Forelimb muscle (tissue), 1 donor: ENCODE data around the gene CCDC12. TPM values are rescaled to one million over a fixed set of nuclear protein-coding genes. Genes with fewer than 3 reads are reported as not detected.
"Not testable (repeated sequence)": the region's sequence is repeated elsewhere in the genome, so short reads cannot be mapped to it uniquely, and the experiment has no call there.

Experiments
- DNase-seq: peaks from one replicate; pipeline ENCODE4 v3.0.0-alpha.2; 2013; ENCODE audit warnings: low read depth
- polyA plus RNA-seq: library from polyadenylated mRNA; unstranded; fragments of 120-200 nt; gene quantifications from one replicate; pipeline ENCODE4 v1.2.1, GENCODE V29; 2013; ENCODE audit not compliant: insufficient read length

CCDC12 gene
- polyA plus RNA-seq, 1 donor = 40.6 TPM

DNA sequence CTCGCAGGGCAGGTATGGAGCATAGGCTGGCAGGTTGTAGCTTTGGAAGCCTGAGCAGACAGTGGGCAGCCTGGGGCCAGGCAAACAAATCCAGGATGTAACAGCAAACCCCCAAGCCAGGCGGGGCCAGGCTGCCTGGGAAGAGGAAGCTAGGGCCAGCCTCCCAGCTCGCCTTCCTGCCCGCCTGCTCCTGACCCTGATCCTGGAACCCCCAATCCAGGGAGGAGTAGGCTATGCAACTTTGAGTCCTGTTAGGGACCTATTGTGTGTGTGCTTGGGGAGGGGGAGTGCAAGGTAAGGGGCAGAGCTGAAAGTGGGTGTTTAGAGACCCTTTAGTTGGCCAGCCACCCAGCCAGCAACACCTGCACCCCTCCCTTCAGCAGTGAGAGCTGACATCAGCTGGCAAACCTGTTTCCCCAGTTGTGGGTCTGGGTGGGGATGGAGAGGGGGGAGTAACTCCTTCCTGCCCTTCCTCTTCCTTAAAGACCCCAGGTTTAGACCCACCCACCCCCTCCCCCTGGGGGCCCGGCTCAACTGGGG is 5.5 kb upstream of the CCDC12 start:
- DNase-seq = no peak

DNA sequence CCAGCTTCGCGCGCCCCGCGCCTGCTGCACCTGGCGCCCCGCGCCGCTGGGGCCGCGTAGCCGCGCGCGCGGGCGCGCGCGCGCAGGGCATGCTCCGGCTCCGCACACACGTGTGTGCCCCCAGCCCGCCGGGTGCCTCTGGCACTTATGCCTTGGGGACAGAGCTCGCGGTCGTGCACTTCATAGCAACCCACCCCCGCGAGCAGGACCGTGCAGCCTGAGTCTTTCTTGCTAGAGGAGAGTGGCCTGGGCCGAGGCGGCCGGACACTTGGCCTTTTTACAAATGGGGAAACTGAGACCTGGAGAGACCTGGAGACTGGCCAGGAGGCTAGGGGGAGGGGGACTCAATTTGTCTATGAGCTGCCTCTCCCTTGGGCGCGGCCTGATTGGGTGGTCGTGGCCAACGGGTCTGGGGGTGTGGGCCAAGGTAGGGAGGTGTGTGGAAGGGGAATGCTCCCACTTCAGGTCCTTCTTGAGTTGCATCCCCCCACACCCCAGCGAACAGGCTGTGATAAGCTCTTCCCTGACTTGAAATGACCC is 3.5 kb upstream of the CCDC12 start:
- no peak for DNase-seq

DNA sequence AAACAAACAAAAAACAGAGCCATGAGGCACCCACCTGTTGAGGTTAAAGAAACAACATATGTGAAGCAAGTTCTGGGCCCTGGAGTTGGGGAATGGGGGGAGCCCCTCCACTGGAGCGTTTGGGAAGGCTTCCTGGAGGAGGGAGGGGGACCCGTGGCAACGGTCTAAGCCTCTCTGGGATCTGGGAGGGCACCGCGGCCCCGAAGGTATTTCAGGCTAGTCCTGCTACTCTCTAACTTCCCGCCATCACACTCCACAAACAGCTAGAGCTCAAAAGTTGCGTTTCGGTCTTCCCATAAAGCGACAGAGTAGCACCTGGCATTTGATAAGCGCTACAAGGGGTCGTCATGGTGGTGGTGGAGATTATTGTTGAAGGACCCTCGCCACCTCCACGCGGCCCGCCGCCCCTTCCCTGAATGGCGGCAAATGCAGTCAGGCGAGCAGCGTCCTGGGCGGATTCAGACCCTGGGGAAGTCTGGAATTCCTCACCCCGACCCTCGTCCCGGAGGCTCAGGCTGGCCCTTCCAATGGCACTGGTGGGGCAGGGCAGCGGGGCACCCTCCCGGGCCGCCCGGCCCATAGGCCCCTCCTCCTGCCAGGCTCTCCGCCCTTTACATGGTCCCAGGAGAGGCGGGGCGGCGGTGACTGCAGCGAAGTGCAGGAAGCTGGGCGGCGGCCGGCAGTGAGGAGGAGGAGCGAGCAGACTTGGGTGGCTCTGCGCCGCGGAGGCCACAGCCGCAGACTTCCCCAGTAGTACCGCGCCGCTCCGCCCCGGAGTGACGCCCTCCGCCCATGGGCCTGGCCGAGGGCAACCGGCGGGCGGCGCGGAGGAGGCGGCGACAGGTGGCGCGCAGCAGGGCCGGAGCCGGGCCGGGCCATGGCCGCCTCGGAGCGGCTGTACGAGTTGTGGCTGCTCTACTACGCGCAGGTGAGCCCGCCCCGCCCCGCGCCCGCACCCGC is 2.7 kb upstream of the CCDC12 start, which contains the start of gene NBEAL2:
NBEAL2 (plus strand) TSS at position 682 of the 960 bp plus-strand sequence; CDS start at position 878, 196 bp downstream.
- peak; percentile 56 for DNase-seq

DNA sequence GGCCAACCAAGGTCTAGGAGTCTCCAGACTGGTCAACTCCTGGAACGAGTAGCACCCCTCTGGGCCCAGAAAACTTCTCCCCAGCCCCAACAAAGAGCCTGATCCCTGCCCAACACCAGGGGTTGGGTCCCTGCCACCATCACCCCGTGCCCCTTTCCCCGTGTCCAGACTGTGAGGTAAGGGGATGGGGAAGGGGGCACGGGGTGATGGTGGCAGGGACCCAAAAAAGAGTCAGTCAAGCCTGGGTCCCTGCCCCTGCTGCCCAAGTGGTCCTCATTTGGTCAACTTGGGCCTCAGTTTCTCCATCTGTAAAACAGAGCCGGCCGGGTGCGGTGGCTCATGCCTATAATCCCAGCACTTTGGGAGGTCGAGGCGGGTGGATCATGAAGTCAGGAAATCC is 1.8 kb upstream of the CCDC12 start:
- DNase-seq = no peak

DNA sequence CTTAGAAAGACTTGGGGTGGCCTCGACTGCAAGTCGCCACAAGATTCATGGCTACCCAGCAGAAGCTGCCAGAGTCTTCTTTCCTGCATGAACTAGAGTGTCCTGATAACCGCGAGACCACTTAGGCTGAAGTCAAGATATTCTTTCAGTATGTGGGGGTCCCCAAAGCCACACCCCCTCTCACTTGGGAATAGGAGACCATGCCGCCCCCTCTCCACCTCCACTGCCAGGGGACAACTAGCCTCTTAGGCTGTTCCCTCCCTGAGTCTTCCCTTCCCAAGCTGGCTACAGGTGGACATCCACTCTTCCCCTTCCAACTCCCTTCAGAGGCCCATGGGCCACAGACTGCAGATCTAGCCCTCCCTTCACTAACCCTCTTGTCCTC is 1.3 kb upstream of the CCDC12 start:
- no peak for DNase-seq

DNA sequence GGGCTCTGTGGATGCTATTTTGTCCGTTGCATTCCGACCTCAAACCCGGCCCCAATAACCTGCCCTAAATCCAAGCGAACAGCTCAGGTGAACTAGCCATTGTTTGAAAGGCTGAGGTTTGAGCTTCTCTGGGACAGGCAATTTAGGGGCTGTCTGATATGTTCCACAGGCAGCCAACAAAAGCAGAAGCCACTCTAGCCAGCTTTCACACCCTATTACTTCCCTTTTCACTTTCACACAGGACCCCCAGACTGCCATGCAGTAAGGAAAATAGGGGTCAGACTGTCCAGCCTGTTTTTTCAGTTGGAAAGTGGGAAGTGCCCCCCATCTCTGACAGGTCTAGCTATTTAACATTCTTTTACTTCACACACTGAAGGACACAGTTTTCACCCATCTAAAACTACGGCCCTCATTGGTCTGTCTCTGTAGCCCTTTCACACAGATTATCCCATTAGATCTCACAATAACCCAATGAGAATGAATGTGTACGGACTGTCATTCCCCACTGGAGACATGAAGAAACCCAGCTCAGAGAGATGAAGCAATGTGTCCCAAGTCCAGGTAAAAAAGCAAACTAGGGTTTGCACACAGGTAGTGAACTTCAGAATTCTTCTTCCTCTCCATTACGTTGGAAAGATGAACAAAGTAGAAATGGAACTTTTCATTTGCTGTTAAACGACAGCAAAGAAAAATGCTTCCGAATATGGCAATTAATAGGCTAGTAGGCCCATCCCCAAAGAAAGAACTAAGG is 1.9 kb downstream of the CCDC12 start:
- DNase-seq = no peak

DNA sequence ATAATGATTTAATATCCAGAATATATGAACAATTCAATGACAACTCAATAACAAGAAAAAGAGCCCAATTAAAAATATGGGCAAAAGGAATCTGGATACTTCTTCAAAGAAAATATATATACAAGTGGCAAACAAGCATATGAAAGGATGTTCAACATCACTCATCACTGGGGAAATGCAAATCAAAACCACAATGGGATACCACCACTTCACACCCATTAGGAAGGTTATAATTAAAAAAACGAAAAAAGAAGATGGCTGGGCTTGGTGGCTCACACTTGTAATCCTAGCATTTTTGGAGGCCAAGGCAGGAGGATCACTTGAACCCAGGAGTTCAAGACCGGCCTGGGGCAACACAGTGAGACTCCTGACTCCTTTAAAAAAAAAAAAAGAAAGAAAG is 4.1 kb downstream of the CCDC12 start:
- no peak for DNase-seq

DNA sequence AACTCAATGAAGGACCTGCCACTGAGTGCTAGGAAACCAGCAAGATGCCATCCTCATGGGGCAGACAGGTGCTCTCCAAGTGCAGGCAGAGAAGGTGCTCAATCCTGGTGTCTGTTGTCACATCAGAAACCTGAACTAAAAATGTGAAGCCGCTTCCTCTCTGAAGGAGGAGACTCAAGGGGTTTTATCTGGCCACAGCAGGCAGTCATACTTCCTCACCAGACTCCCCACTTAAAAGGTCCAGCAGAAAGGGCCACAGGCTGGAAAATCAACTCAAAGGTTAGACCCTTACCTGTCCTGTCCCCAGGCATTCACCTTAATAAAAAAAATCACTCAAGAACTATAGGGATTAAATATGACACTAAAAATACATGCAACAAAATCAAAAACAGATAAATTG is 4.8 kb downstream of the CCDC12 start:
- no peak for DNase-seq

DNA sequence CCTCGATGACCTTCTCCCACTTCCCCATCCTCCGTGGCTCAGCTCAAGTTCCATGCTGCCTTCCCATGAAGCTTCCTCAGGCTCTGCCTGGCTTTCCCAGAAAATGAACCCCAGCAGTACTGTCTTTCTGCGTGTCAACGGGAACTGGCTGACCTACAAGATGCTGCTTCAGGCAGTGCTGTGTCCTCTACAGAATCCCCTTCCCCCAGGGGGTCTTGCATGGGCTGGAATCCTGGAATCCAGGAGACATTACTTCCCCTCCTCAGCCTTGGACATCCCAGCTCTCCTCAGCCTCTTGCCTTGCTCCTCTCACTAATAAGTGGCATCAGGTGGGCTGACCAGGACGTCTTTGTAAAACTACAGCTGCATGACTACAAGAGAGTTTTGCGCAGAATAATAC is 5.4 kb downstream of the CCDC12 start:
- DNase-seq = no peak

DNA sequence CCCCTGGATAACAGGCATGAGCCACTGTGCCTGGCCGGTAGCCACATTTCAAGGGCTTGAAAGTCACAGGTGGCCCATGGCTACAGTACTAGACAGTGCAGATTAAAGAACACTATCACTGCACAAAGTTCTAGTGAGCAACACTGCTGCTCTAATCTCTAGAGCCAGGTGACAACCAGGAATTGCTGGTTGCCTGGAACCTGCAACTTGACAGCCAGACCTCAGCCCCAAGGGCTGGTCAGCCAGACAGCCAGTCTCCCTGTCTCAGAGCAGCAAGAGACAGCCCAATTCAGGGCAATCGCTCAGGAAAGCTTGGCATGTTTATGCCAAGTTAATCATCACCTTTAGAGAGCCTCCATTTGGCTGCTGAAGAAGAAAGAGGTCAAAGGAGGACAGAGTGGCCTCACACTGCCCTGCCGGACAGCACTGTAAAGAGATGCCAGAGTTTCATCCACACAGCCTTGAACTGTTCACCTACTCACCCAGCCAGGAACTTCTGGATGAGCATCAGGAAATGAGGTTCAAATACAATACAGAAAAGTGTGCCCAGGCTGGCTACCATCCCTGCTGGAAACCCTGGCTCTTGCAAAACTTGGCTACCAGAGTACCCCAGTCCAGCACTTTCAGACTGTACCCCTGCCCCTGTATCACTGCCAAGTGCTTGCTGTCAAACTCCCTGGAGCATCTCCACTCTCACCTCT is 6.0 kb downstream of the CCDC12 start:
- no peak for DNase-seq

DNA sequence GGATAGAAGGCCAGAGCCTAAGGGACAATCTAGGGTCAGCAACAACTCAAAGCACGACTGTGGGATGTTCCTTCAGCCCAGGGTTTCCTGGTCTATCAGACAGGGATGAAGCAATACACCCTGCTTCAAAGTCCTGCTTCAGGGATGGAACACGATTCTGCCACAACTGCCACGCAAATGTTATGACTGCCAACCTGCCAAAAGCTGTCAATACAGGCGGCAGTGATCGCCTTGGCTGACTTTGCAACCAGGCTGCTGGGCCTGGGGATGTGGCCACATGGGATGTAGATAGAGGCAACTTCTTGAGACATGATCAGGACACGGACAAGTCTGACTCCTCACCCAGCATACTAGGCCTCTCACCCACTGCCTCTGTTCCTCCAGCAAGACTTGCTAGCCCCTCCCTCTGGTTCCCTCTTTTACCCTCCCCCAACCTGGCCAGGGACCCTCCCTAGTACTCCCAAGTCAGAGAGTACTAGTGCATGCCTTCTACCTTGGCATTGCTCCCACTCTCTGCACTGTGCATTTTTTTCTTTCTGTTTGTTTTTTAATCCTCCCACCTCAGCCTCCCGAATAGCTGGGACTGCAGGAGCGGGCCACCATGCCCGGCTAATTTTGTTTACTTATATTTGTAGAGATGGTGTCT is 7.6 kb downstream of the CCDC12 start:
- no peak for DNase-seq

DNA sequence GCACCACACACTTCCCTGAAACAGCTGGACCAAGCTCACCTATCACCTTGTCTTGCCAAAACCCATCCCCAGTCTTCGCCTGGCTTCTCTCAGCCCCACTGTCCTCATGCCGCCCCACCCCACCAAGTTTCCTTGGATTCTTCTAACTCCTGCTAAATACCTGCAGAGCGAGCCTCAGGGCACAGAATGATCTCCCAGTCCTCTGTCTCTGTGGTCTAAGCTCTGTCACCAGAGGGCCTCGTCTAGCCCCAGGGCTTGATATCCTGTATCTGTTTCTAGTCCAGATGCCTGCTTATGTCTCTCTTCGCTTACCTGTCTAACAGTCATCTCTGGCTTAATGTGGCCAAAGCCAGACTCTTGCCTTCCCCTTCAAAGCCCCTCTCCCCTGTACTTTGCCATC is 9.7 kb downstream of the CCDC12 start:
- DNase-seq = no peak

DNA sequence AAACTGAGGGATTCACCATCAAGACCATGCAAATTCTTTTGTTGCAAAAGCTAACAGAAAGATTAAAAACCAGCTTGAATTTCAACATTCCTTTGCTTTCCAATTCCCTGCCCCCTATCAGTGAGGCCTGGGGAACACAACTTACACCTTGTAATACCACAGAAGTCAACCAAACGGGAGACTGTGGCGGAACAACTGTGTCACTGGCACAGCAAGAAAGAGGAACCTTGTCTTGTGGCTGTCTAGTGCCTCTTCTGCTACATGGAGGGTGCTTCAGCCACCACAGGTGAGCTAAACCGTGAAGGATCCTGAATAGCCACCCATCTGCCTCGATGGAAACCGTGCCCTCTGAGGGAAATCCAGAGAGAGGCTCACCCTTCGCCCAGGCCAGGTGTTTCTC is 11.4 kb downstream of the CCDC12 start:
- DNase-seq = no peak

DNA sequence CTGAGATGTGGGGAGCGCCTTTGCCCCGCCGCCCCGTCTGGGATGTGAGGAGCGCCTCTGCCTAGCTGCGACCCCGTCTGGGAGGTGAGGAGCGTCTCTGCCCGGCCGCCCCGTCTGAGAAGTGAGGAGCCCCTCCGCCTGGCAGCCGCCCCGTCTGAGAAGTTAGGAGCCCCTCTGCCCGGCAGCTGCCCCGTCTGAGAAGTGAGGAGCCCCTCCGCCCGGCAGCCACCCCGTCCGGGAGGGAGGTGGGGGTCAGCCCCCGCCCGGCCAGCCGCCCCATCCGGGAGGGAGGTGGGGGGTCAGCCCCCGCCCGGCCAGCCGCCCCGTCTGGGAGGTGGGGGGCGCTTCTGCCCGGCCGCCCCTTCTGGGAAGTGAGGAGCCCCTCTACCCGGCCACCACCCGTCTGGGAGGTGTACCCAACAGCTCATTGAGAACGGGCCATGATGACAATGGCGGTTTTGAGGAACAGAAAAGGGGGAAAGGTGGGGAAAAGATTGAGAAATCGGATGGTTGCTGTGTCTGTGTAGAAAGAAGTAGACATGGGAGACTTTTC is 12.4 kb downstream of the CCDC12 start:
- not testable (repeated sequence) for DNase-seq

DNA sequence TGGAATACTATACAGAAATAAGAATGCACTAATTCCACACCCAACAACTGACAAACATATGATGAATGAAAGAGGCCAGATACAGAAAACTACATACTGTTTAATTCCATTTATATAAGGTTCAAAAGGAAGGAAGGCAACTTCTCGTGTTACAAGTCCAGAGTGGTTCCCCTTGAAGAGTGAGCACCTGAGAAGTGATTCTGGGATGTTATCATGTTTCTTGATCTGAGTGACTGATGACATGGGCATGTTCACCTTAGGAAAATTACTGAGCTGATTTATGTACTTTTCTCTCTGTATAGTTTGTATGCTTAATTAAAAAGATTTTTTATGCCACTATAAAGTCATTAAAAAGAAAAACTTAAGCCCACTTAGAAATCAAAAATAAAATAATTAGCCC is 13.6 kb downstream of the CCDC12 start:
- no peak for DNase-seq

DNA sequence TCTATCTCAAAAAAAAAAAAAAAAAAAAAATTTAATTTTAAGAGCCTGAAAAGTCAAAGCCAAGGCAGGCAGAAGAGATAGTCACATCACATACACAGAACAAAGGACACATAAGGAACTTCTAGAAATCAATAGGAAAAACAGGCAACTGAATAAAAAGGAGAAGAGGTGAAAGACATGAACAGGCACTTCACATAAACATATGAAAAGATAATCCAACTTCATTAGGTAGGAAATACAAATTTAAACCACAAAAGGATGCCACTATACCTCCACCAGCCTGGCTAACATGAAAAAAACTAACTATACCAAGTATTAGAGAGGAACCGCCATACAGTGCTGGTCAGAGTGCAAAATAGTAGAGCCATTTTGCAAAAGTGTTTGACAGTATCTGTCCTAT is 14.1 kb downstream of the CCDC12 start:
- no peak for DNase-seq

DNA sequence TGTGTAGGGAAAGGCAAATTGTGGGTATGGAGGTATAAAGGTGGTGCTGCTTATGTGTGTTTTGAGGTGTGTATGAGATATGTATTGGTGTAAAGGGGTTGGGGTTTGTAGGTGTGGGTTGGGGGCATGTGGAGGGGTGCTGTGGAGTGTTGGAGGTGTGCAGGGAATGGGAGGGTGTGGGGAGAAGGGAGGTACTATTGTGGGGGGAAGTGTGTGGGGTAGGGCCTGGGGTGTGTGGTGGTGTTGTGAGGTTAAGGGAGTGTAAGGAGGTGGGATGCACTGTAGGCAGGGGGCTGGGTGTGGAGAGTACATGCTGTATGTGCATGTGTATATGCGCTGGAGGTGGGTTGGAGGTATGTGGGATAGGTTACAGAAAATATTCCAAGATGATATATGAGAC is 15.7 kb downstream of the CCDC12 start:
- DNase-seq = no peak

DNA sequence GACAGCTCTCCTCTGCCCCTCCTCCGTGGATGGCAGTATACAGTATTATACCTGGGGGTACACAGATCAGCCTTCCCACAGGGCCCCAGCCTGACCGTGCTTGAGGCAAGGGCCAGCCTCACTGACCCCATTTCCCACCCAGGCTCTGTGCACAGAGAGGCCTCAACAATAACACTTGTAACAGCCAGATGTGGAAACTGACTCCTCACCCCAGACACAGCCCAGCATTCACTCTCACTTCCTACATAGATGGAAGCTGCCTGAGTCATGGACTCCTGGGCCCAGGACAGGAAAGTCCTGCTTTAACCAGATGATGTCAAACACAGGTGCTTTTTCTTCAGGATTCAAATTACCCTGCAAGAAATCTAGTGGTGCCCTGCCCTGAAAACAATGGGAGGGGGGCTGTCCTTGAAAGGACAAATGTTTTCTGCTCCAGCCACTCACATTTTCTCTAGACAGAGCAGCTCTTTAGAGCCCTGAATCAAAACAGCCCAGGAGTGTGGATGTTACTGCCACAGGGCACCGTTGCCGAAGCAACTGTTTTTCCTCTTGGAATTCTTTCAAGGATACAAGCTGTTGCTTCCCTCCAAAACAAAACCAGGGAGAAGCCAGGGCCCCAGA is 16.4 kb downstream of the CCDC12 start:
- no peak for DNase-seq

DNA sequence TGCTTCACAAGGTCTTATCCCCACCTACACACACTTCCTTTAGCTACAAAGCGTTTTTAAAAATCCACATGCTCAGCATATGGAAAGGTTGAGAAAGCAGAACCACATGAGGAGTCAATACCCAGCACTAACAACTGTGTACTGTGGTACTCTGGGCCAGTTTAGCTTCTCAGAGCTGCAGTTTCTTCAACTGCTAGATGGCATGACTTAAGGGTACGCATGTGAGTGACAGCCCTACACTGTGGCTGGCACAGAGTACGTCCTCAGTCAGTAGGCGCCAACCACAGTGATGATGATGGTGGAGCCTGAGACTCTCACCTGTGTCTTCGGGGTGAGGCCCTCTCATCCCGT is 17.4 kb downstream of the CCDC12 start:
- no peak for DNase-seq

DNA sequence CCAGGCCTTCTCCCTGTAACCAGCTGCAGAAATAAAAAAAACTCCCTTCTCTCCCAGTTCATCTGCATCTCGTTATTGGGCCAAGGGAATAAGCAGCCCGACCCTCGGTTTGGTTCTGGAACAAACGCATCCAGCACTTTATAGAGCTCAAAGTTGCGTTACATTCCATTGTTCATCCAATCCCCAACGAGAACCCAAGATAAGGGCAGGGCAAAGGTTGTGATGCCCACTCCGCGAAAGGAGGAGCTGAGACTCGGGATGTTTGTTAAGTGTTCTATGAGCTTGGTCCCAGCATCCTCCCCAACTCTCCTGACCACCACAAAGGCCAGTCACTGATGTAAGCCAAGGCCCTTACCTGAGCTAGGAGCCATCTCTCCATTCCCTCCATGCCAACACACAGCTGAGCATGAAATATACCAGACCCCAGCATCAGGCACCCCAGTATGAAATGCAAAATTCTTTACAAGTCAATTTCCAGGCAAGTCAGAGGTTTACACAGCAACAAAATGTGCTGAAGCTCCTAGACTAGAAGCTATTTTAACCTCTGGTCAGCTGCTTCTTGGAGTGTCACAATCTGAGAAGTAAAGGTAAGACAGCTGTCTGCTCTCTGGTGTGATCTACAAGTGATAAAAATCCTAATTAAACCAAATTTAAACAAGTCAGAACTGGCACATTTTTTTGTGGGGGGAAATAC is 17.9 kb downstream of the CCDC12 start:
- no peak for DNase-seq
